Mesenchymal stem cell (in vitro differentiated cells and primary cell): ENCODE results near the gene ACTRT3.

ENCODE experiments used
- DNase-seq: peaks from one replicate; pipeline ENCODE4 v3.0.0-alpha.2; 2013
- H2AFZ ChIP-seq: one replicate; pipeline ENCODE4 v1.6.1; 2013; ENCODE audit warnings: low read depth, mild to moderate bottlenecking, control low read depth, inconsistent platforms, low read length, moderate library complexity
- H2AK5ac ChIP-seq: 2 replicates; pipeline ENCODE4 v1.6.1; 2013; ENCODE audit warnings: low read length, moderate library complexity, mild to moderate bottlenecking, inconsistent platforms; ENCODE audit not compliant: severe bottlenecking
- H2BK120ac ChIP-seq: one replicate; pipeline ENCODE4 v1.6.1; 2013; ENCODE audit warnings: low read depth, mild to moderate bottlenecking, inconsistent platforms, low read length, moderate library complexity
- H2BK12ac ChIP-seq, 2 experiments: one replicate each; pipeline ENCODE4 v1.6.1; 2013; ENCODE audit warnings: inconsistent platforms in 2 of 2, low read length in 2 of 2, mild to moderate bottlenecking in 2 of 2, moderate library complexity in 2 of 2, control low read depth in 1 of 2
- H2BK15ac ChIP-seq: one replicate; pipeline ENCODE4 v1.6.1; 2013; ENCODE audit warnings: mild to moderate bottlenecking, low read depth, inconsistent platforms; ENCODE audit not compliant: poor library complexity, severe bottlenecking
- H2BK5ac ChIP-seq: 2 replicates; pipeline ENCODE4 v1.6.1; 2013; ENCODE audit warnings: low read depth, mild to moderate bottlenecking, low read length, control low read depth, inconsistent platforms; ENCODE audit not compliant: poor library complexity, severe bottlenecking
- H3K14ac ChIP-seq, 2 experiments: one replicate each; pipeline ENCODE4 v1.6.1; 2013; ENCODE audit warnings: inconsistent platforms in 2 of 2, low read length in 2 of 2, control low read depth in 1 of 2, mild to moderate bottlenecking in 1 of 2, moderate library complexity in 1 of 2
- H3K18ac ChIP-seq, 2 experiments: one replicate each; pipeline ENCODE4 v1.6.1; 2013; ENCODE audit warnings: inconsistent platforms in 2 of 2, low read length in 2 of 2, control low read depth in 1 of 2, low read depth in 1 of 2, mild to moderate bottlenecking in 1 of 2
- H3K23ac ChIP-seq, 2 experiments: one replicate each; pipeline ENCODE4 v1.6.1; 2013; ENCODE audit warnings: inconsistent platforms in 2 of 2, low read length in 2 of 2, mild to moderate bottlenecking in 2 of 2, moderate library complexity in 2 of 2, control low read depth in 1 of 2
- H3K27ac ChIP-seq: 2 replicates; pipeline ENCODE4 v1.5.1; 2013; ENCODE audit warnings: mild to moderate bottlenecking, moderate library complexity, low read length, control low read depth, inconsistent platforms; ENCODE audit not compliant: poor library complexity, severe bottlenecking
- H3K27me3 ChIP-seq, 2 experiments: 2 replicates each; pipeline versions ENCODE4 v1.6.1 to v1.7.0; 2013; ENCODE audit warnings: low read length in 2 of 2, mild to moderate bottlenecking in 2 of 2, moderate library complexity in 2 of 2, control low read depth in 1 of 2, inconsistent platforms in 1 of 2; ENCODE audit not compliant: control insufficient read depth in 1 of 2, insufficient read depth in 1 of 2
- H3K36me3 ChIP-seq, 2 experiments: 2 replicates each; pipeline versions ENCODE4 v1.6.1 to v1.7.0; 2013; ENCODE audit warnings: low read length in 2 of 2, control low read depth in 1 of 2, inconsistent platforms in 1 of 2, low read depth in 1 of 2, mild to moderate bottlenecking in 1 of 2; ENCODE audit not compliant: insufficient read depth in 2 of 2, control insufficient read depth in 1 of 2
- H3K4ac ChIP-seq, 2 experiments: one replicate each; pipeline ENCODE4 v1.6.1; 2013; ENCODE audit warnings: inconsistent platforms in 2 of 2, low read length in 2 of 2, mild to moderate bottlenecking in 2 of 2, moderate library complexity in 2 of 2, control low read depth in 1 of 2, low read depth in 1 of 2
- H3K4me1 ChIP-seq: 2 replicates; pipeline ENCODE4 v1.6.1; 2013; ENCODE audit warnings: low read depth, low read length, control low read depth; ENCODE audit not compliant: control insufficient read depth, insufficient read depth
- H3K4me2 ChIP-seq: 2 replicates; pipeline ENCODE4 v1.6.1; 2013; ENCODE audit warnings: low read length, mild to moderate bottlenecking, inconsistent platforms; ENCODE audit not compliant: poor library complexity, severe bottlenecking
- H3K4me3 ChIP-seq, 2 experiments: 2 replicates each; pipeline versions ENCODE4 v1.5.1 to v1.7.0; 2013; ENCODE audit warnings: low read length in 2 of 2, mild to moderate bottlenecking in 2 of 2, control low read depth in 1 of 2, low read depth in 1 of 2; ENCODE audit not compliant: insufficient read depth in 1 of 2
- H3K79me1 ChIP-seq: replicated peaks from 2 replicates; pipeline ENCODE4 v1.6.1; 2013; ENCODE audit warnings: mild to moderate bottlenecking, control low read depth, low read length, inconsistent platforms; ENCODE audit not compliant: poor library complexity, severe bottlenecking
- H3K9ac ChIP-seq: 2 replicates; pipeline ENCODE4 v1.7.0; 2013; ENCODE audit warnings: mild to moderate bottlenecking, low read length, moderate library complexity
- H3K9me3 ChIP-seq: 2 replicates; pipeline ENCODE4 v1.7.0; 2013; ENCODE audit warnings: mild to moderate bottlenecking, low read length; ENCODE audit not compliant: control insufficient read depth
- H4K8ac ChIP-seq: one replicate; pipeline ENCODE4 v1.6.1; 2013; ENCODE audit warnings: inconsistent platforms, mild to moderate bottlenecking, low read length, moderate library complexity
- H4K91ac ChIP-seq: one replicate; pipeline ENCODE4 v1.6.1; 2013; ENCODE audit warnings: mild to moderate bottlenecking, low read length, inconsistent platforms
- WGBS: methylation state at CpG from one replicate; pipeline ENCODE4 v1.1.7; 2013; ENCODE audit warnings: mixed read lengths; 5-methylcytosine and 5-hydroxymethylcytosine counted together

Gene ACTRT3

DNA sequence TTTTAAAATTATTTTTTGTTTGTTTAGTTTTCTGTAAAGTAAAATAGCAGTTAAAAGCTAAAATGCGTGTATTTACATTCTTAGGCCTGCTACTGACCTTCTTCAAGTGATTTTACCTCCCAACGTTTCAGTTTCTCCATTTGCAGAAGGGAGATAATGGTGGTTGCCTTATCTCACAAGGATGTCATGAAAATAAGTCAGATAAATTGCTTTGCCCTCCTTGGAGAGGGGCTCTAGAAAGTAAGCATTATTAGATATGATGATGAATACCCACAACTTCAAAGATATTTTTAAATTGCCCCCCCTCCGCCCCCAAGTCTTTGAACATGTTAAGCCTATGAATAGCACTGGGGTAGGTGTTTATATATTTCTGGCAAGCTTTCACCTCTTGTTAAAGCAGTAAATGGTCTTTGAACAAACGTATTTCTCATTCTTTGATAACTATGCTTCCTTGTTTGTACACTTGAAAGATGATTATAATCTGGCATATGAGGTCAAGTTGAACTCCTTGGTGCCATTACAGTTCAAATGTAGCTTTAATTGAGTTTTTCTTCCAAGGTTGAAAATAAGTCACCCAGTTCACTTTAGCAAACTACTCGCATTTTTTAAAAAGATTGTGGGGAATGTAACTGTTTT, 10.9 kb downstream of the ACTRT3 start:
- Histone ChIP-seq H4K8ac (no peak overlapping the region), H3K36me3 (no peaks in the 10 kb centered on the region), H2BK120ac (no peak overlapping the region), H2AFZ (no peak overlapping the region), H3K4me3 (no peak overlapping the region), H3K4me2 (no peak overlapping the region), H3K4me1 (no peaks in the 10 kb centered on the region), H3K27me3 (peaks cover 8% of the 10 kb centered on the region in 2 experiments), H3K9me3 (peaks cover 11% of the 10 kb centered on the region), H4K91ac (no peak overlapping the region), H3K14ac (no peak overlapping the region), H3K23ac (no peak overlapping the region), H3K4ac (no peak overlapping the region), H2BK12ac (no peak overlapping the region), H3K27ac (no peak overlapping the region), H3K9ac (no peak overlapping the region), H3K18ac (no peak overlapping the region), H2BK15ac (no peak overlapping the region), H2AK5ac (no peak overlapping the region), H3K79me1 (no peaks in the 10 kb centered on the region), H2BK5ac (no peak overlapping the region)
- no peak for DNase-seq
- 100% methylated on average over 1 of the region's 5 CpGs for WGBS

DNA sequence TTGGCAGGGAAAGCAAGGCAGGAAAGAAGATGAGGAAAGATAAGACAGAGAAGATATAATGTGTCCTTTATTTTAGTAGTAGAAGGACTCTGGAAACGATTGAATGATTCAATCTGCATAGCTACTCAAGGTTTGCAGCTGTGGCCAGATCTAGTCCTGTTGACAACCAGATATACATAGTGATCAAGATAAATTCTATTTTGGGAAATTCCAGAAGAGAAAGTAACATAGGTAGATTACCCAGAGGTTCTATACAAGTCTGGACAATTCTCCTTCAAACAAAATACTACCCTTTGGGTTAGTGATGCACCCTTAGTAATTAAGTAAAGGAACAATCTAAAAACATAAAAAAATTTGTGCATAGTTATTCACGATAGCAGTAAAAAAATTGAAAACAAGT, 13.9 kb downstream of the ACTRT3 start:
- no peak overlapping the region for H2BK12ac ChIP-seq
- H3K18ac ChIP-seq, result no peak overlapping the region
- WGBS, result 91% methylated on average over 1 of the region's 2 CpGs

DNA sequence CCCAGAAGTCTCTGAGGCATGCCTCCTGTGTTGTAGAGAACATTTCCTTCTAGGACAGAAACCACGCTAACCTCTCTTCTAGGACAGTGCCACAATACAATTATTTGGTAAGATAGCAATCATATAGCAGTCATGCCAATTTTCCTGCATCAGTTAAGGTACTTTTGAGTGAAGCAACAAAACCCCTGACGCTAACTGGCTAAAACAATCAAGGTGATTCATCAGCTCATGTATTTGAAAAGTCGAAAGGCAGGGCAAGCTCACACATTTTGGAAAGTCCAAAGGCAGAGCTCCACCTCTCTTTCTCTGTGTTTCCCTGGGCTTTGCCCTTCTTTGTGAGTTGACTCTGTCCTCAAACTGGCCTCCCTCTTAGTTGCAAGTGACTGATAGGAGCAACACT, 14.7 kb downstream of the ACTRT3 start:
- Histone ChIP-seq H2BK5ac (no peak overlapping the region), H2BK15ac (no peak overlapping the region), H3K27me3 (peaks cover 8 to 19% of the 10 kb centered on the region in 2 experiments), H3K4me3 (no peak overlapping the region), H3K18ac (no peak overlapping the region), H3K23ac (no peak overlapping the region), H4K8ac (no peak overlapping the region), H3K79me1 (no peaks in the 10 kb centered on the region), H3K4me2 (no peak overlapping the region), H3K4ac (no peak overlapping the region), H2AFZ (no peak overlapping the region), H3K27ac (no peak overlapping the region), H3K14ac (no peak overlapping the region), H3K9me3 (peaks cover 4% of the 10 kb centered on the region), H2BK120ac (no peak overlapping the region), H3K36me3 (no peaks in the 10 kb centered on the region), H2AK5ac (no peak overlapping the region), H2BK12ac (no peak overlapping the region), H3K4me1 (no peaks in the 10 kb centered on the region), H4K91ac (no peak overlapping the region), H3K9ac (no peak overlapping the region)
- no peak for DNase-seq
- 85% methylated on average over 3 of the region's 3 CpGs for WGBS

More for the DNA sequence above, 13.9 kb downstream of the ACTRT3 start:
- Histone ChIP-seq H3K9me3 (peaks cover 11% of the 10 kb centered on the region), H3K4me2 (no peak overlapping the region), H3K36me3 (no peaks in the 10 kb centered on the region), H3K14ac (no peak overlapping the region), H3K4me1 (no peaks in the 10 kb centered on the region), H3K23ac (no peak overlapping the region), H3K9ac (no peak overlapping the region), H3K27ac (no peak overlapping the region), H4K8ac (no peak overlapping the region), H4K91ac (no peak overlapping the region), H3K27me3 (peaks cover 8 to 17% of the 10 kb centered on the region in 2 experiments), H2AFZ (no peak overlapping the region), H3K4ac (no peak overlapping the region), H2AK5ac (no peak overlapping the region), H2BK15ac (no peak overlapping the region), H3K79me1 (no peaks in the 10 kb centered on the region), H3K4me3 (no peak overlapping the region), H2BK5ac (no peak overlapping the region), H2BK120ac (no peak overlapping the region)
- DNase-seq, result no peak

DNA sequence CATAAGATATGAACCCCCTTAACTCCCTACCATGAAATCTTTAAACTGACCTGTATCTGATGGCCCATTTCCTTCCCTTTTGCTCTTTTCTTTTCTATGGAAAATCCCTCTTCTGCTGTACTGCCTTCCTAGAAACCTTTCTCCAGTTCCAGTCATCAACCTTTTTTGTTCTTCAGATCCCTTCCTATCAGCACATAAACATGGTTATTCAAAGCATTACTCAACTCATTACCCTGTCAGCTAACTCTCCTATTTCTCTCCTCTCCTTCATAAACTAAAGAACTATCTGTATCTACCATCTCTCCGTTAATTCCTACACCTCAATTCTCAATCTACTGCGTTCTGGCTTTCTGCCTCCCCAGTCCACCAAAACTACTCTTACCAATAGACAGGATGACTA, 17.5 kb downstream of the ACTRT3 start:
- no peak for DNase-seq
- H2BK15ac ChIP-seq, result no peak overlapping the region
- no peak overlapping the region for H3K4me2 ChIP-seq
- H3K4me1 ChIP-seq, result no peaks in the 10 kb centered on the region
- no peak overlapping the region for H4K91ac ChIP-seq
- H2BK12ac ChIP-seq, result no peak overlapping the region
- H3K79me1 ChIP-seq, result no peaks in the 10 kb centered on the region
- H3K14ac ChIP-seq, result no peak overlapping the region
- no peak overlapping the region for H3K4me3 ChIP-seq
- no peak overlapping the region for H2AK5ac ChIP-seq
- H3K27ac ChIP-seq, result no peak overlapping the region
- no peak overlapping the region for H2BK120ac ChIP-seq
- no peak overlapping the region for H3K4ac ChIP-seq
- H3K9ac ChIP-seq, result no peak overlapping the region
- H3K23ac ChIP-seq, result no peak overlapping the region
- 100% methylated on average over 1 of the region's 2 CpGs for WGBS
- H2AFZ ChIP-seq, result no peak overlapping the region
- H3K18ac ChIP-seq, result no peak overlapping the region
- H3K27me3 ChIP-seq, result peaks cover 12 to 43% of the 10 kb centered on the region in 2 experiments
- no peak overlapping the region for H4K8ac ChIP-seq
- no peaks in the 10 kb centered on the region for H3K9me3 ChIP-seq
- no peak overlapping the region for H2BK5ac ChIP-seq
- no peaks in the 10 kb centered on the region for H3K36me3 ChIP-seq
